Pons (tissue), 1 donor: Measurements from ENCODE around the gene EP400.

ENCODE experiments used
- DNase-seq: peaks from one replicate; pipeline ENCODE4 v3.0.0-alpha.2; 2016; ENCODE audit warnings: low spot score

The EP400 gene

GRCh38 chr12:132123970-132124765, 174.4 kb downstream of the EP400 start:
- no peak for DNase-seq

DNA sequence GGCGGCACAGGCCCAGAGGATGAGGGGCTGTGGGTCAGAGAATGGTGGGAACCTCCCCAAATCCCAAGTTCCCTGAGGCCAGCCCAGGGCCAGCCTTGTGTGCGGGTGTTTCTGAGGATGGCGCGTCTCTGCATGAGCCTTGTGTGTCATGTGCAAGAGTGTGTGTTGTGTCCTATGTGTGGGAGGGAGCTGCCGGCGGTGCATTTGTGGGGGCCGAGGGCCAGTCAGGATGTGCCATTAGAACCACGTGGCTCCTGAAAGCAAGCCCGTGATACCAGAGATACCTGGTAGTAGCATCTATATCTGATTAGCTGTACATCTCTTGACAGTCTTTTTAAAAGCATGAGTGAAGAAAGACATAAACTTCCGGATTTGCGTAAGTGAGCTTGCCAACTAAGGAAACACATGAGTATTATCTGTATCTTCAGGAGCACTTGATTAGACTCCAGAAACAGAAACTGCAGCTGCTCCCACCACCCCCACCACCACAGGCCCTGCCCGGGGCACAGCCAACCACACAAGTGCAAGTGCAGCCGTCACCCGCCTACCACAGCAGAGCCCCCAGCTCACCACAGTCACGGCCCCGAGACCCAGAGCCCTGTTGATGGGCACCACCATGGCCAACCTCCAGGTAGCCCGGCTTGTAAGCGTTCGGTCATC, 175.2 kb downstream of the EP400 start:
- no peak for DNase-seq

DNA sequence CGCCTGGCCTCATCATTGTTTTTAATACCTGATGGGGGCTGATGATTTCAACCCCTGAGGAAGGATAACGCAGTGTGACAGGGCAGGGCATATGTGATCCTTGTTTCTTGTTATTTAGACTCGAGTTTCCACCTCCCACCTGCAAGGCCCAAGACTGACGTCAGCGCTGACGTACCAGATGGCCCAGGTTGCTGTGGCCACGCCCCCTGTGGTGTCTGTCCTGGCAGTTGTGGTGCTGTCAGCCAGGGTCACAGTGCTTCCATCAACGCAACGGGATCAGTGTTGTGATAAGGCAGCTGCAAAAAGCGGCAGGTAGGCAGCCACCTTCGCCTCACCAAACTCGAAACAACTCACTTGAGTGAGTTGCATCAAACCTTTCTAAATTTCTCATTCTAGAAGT, 176.0 kb downstream of the EP400 start:
- no peak for DNase-seq

GRCh38 chr12:132127041-132127440, 177.3 kb downstream of the EP400 start:
- no peak for DNase-seq

DNA sequence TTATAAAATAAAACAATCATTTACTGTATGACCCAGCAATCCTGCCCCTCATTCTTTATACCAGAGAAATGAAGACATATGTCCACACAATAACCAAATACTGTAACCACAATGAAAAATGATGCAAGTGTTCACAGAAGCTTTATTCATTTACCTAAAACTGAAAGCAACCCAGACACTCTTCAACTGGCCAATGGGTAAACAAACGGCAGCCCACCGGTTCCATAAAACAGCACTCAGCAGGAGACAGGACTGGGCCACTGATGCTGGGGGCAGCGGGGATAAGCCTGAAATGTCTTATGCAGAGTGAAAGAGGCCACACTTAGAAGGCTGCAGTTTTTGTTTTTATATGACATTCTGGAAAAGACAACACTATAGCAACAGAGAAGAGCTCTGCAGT, 179.3 kb downstream of the EP400 start:
- no peak for DNase-seq

- DNase-seq, result no peak
Measured at GRCh38 chr12:132130690-132131089, 180.9 kb downstream of the EP400 start.
